ENCODE results near the gene ZNF609.

DNA sequence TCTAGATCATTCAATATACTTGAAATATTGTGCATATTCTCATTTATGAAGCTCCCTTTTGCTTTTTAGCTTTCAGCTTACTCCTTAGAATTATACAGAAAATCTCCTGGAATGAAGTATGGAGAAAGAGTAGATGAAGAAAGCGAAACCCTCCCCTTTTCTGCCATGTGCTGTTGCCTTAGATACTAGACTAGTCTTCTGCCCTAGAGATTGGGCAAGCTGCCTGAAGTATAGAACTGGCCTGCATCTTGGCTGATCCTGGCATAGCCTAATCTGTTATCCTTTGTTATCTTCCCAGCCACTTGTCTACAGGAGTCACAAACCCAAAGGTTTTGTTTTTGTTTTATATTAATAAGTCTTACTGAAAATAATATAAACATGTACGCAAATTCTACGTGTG is 176.2 kb downstream of the ZNF609 start:
- TF ChIP-seq, protein P1, sequence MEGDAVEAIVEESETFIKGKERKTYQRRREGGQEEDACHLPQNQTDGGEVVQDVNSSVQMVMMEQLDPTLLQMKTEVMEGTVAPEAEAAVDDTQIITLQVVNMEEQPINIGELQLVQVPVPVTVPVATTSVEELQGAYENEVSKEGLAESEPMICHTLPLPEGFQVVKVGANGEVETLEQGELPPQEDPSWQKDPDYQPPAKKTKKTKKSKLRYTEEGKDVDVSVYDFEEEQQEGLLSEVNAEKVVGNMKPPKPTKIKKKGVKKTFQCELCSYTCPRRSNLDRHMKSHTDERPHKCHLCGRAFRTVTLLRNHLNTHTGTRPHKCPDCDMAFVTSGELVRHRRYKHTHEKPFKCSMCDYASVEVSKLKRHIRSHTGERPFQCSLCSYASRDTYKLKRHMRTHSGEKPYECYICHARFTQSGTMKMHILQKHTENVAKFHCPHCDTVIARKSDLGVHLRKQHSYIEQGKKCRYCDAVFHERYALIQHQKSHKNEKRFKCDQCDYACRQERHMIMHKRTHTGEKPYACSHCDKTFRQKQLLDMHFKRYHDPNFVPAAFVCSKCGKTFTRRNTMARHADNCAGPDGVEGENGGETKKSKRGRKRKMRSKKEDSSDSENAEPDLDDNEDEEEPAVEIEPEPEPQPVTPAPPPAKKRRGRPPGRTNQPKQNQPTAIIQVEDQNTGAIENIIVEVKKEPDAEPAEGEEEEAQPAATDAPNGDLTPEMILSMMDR (IDR thresholded peaks at IDR 0.05): no peak
- TF ChIP-seq EP300 (IDR thresholded peaks at IDR 0.05): no peak
- TF ChIP-seq POLR2A (IDR thresholded peaks at IDR 0.05; ENCODE audit: low read depth): no peak
